ENCODE data around the gene COBLL1. TPM values are rescaled to one million over a fixed set of nuclear protein-coding genes. Genes with fewer than 3 reads are reported as not detected.
A peak's percentile ranks its signal among the peaks of the same experiment; 100 is the strongest.
"Not testable (repeated sequence)": the region's sequence is repeated elsewhere in the genome, so short reads cannot be mapped to it uniquely, and the experiment has no call there.

COBLL1 gene
- total RNA-seq, 1 experiment from 2014 or later: 4.6 TPM

DNA sequence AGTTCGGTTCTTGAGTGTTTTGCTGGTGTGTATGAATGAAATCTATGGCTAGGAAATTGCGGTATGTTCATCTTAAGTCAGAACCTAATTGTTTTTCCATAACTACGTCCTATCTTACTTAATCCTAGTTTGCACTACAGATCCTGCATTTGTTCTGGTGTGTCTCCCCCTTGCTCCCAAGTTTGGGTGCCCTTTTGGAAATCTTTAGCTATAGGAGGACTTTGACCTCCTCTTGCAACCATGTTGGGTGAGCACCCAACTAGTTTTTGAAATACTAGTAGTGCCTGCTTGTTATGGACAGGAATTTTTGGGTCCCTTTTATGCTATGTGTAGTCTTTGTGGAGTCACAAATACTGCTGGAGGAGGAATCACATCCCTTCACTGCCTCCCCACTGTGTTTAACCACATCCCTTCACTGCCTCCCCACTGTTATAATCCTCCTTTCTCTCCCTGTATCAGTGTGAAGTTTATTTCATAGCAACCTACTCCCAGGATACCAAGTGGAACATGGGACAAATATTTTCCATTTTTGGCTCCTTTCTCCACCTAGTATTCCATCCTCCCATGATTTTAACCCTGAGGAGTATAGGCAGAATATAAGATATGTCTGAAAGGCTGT, 26.3 kb upstream of the COBLL1 start:
- no peak for DNase-seq (ENCODE audit: low read depth, low spot score)
- in situ Hi-C loops (cut with HindIII; ENCODE audit: low pct_unique_long_range_greater_than_20kb, low sequenced_read_pairs): no loop called here

DNA sequence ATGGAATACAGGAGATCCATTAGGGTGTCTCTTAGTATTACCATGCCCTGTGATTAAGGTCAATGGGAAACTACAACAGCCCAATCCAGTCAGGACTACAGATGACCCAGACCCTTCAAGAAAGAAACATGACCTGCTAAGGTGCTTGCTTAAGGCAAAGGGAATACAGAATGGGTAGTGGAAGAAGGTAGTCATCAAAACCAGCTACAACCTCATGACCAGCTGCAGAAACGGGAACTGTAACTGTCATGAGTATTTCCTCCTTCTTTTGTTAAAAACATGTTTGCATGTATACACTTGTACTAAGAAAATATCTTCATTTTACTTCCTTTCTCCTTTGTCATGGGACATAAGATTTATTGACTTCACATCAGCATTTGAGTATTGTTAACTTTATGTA, 24.8 kb upstream of the COBLL1 start:
- in situ Hi-C loops (cut with HindIII; ENCODE audit: low pct_unique_long_range_greater_than_20kb, low sequenced_read_pairs): not testable (repeated sequence)

DNA sequence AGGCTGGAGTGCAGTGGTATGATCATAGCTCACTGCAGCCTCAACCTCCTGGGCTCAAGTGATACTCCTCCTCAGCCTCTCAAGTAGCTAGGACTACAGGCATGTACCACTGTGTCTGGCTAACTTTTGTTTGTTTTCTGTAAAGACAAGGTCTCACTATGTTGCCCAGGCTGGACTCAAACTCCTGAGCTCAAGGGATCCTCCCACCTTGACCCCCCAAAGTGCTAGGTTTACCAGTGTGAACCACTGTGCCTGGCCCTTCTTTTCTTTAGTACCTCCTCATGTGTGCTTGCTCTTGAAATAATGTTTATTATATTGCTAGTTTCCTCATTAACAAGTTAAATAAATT, 19.0 kb upstream of the COBLL1 start:
- DNase-seq (ENCODE audit: low read depth, low spot score): no peak
- in situ Hi-C loops (cut with HindIII; ENCODE audit: low pct_unique_long_range_greater_than_20kb, low sequenced_read_pairs): no loop called here

More for the DNA sequence above, 24.8 kb upstream of the COBLL1 start:
- not testable (repeated sequence) for DNase-seq (ENCODE audit: low read depth, low spot score)

DNA sequence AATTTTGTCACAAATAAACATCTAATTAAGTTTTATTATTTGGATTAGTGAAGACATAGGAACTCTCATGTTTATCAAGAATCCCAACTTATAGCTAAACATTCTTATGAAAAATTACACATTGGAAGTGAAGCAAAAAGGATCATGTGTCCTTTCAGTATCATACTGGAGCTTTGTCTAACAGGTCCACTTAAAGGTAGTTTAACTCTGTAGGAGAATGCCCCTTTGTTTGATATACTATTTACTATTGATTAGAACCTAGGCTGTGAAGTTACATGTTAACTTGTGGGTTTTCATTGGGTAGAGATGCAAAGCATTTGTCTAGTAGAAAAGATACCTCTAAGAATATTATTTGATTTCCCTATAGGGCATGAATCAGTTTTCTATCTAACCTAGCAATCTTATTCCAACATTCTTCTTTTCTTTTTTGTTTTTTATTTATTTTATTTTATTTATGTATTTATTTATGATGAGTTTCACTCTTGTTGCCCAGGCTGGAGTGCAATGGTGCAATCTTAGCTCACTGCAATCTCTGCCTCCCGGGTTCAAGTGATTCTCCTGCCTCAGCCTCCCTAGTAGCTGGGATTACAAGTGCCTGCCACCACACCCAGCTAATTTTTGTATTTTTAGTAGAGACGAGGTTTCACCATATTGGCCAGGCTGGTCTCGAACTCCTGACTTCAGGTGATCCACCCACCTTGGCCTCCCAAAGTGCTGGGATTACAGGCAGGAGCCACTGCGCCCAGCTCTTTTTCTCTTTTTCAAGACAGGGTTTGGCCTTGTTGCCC, 18.5 kb upstream of the COBLL1 start:
- peak; percentile 39 for DNase-seq (ENCODE audit: low read depth, low spot score)
- in situ Hi-C loops (cut with HindIII; ENCODE audit: low pct_unique_long_range_greater_than_20kb, low sequenced_read_pairs): not testable (repeated sequence)

DNA sequence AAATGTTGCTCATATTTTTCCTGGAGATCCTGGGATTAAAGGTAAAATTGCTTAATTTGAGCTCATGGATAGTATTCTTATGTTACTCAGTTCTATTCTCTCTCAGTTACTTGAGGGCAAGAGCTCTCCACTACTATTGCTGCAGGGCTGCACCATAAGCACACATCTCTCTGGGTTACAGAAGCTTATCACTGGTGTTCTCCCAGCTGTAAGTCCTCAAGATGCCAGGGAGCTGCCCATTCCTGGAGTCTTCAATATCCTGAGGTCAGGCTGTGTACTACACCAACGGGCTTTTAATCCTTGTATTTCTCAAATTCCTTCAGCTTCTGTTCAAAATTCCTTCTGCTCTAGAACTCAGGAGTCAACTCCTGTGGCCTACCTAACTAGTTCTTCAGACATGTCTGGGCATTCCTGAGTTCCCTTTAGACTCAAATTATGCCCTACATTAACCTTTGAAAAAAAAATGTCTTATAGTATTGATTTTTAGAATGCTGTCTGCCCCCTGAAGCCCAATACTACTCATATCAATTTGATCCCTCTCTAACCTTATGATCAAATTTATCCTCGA, 17.7 kb upstream of the COBLL1 start:
- in situ Hi-C loops (cut with HindIII; ENCODE audit: low pct_unique_long_range_greater_than_20kb, low sequenced_read_pairs): no loop called here
- no peak for DNase-seq (ENCODE audit: low read depth, low spot score)

DNA sequence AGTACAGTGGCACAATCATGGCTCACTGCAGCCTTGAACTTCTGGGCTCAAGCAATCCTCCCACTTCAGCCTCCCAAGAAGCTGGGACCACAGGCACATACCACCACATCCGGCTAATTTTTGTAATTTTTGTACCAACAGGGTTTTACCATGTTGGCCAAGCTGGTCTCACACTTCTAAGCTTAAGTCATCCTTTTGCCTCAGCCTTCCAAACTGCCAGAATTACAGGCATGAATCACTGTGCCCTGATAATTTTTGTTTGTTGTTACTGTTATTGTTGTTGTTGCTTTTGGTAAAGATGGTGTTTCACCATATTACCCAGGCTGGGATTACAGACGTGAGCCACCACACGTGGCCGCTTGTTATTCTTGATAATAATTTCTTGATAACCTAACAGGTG, 10.5 kb upstream of the COBLL1 start:
- in situ Hi-C loops (cut with HindIII; ENCODE audit: low pct_unique_long_range_greater_than_20kb, low sequenced_read_pairs): no loop called here

DNA sequence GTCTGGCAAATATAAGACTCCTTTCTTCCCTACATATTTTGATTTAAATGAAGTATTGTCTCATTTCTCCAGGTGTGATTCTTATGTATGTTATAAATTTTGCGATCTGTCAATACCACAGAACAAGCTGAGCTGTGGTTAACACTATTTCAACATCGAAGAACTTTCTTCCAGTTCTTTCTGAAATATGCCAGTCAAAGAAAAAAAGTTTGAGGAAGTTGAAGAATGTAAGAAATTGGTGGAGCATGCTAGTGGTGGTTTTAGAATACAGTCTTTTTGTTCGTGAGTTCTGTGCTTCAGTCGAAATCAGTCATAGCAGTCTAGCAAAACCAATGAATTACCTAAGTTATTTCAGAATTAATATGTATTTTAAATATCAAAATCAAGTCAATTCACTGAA, 8.6 kb upstream of the COBLL1 start:
- DNase-seq (ENCODE audit: low read depth, low spot score): no peak
- in situ Hi-C loops (cut with HindIII; ENCODE audit: low pct_unique_long_range_greater_than_20kb, low sequenced_read_pairs): no loop called here

More for the DNA sequence above, 10.5 kb upstream of the COBLL1 start:
- no peak for DNase-seq (ENCODE audit: low read depth, low spot score)

DNA sequence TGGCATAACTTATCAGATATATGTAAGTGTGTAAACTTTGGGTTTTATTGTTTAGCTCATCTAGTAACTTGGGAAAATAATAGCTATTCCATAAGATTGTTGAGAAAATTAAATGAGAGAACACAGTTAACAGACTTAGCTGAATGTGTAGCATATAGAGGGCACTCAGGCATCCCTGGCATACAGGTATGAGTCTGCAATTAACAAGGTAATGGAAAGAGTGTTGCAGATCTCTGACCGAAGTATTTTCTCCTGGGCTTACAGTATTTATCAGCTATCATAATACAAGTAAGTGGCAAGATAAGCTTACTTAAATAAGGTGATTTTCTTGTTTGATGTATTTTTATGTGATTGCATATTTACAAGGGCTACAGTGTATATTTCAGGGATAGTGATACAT, 7.9 kb upstream of the COBLL1 start:
- in situ Hi-C loops (cut with HindIII; ENCODE audit: low pct_unique_long_range_greater_than_20kb, low sequenced_read_pairs): no loop called here
- no peak for DNase-seq (ENCODE audit: low read depth, low spot score)

DNA sequence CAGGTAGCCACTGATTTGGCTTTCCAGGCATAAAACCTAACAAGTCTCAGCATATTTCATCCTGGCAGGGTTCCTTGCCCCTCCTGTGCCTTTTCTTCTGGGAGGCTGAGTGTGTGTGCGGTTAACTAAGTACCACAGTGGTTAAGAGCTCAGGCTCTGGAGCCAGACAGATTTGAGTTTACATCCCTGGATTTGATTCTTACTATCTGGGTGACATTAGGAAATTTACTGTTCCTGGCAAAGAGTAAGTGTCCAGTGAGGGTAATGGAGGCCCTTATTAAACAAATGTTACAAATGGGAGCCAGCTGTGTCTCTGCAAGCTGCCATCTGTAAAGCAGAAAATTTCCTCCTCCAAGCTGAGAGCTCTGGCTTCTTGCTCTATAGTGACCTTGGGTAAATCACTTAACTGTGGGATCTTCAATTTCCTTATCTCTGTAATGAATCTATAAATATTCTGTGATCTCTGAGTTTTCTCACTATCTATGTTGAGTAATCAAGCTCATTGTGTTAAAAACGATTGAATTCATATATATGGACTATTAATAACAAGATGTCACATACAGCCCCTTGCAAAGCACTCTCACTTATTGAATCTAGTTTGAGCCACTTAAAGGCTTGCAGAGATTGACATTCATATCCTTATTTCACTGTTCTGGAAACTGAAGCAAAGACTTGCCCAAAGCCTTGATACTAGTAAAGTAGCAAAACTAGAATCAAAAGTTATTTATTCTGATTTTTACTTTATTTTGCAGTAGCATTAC, 6.5 kb upstream of the COBLL1 start:
- in situ Hi-C loops (cut with HindIII; ENCODE audit: low pct_unique_long_range_greater_than_20kb, low sequenced_read_pairs): no loop called here
- DNase-seq (ENCODE audit: low read depth, low spot score): no peak

DNA sequence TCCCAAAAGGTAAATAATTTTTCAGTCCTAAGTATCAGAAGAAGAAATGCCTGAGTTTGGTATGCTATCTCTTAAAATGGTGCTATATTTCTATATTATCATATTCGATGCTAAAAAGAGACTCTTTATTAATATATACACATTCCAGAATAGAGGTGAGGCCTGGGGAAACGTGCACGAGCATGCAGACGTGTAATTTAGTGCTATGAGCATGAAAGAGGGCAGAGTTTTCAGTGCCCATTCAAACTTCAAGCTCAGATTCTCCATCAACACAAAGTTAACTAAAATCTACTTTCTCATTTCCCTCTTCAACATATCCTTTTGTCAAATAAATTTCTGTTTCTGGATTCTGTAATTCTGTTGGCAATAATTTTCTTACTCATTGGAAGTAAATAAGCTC, 5.7 kb upstream of the COBLL1 start:
- no peak for DNase-seq (ENCODE audit: low read depth, low spot score)
- in situ Hi-C loops (cut with HindIII; ENCODE audit: low pct_unique_long_range_greater_than_20kb, low sequenced_read_pairs): no loop called here

DNA sequence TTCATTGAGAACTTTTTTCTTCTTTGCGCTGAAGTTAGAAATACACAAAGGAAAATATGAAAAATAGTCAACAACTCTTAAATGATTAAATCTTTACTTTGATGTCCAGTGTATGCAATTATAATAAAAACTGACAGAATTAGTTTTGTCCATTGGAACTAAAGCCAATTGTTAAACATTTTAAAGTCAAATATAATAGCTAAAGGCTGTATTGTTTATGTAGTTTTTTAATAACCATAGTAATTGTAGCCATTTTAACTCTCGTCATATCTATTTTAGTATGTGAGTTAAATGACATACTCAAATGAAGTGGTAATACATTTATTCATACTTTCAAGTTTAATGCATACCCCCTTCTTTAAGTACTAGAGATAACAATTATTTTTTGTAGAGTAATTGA, 4.7 kb upstream of the COBLL1 start:
- in situ Hi-C loops (cut with HindIII; ENCODE audit: low pct_unique_long_range_greater_than_20kb, low sequenced_read_pairs): no loop called here
- DNase-seq (ENCODE audit: low read depth, low spot score): no peak

DNA sequence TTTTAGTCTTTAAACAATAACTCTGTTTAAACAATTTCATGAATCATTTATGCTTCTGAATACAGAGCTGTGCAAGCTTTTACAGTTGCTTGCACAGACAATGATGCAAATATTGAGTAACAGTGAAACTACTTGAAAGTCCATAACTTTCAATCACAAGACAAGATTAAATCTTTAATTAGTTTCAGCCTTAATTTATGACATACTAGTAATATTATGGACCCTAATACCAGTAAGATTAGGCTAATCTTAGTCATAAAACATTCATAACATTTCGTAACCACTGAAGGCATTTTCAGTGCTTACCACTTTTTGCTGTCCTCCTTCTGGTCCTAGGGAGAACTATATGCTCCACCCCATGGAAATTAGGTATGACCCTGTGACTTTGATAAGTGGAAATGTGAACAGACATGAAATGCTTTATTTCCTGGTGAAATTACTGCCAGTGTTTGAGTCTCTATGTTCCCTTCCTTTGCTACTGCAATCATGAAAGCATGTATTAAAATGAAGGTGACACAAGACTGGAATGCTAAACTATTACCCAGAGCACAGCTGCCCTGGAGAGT, 1.8 kb upstream of the COBLL1 start:
- in situ Hi-C loops (cut with HindIII; ENCODE audit: low pct_unique_long_range_greater_than_20kb, low sequenced_read_pairs): no loop called here
- peak; percentile 11 for DNase-seq (ENCODE audit: low read depth, low spot score)

DNA sequence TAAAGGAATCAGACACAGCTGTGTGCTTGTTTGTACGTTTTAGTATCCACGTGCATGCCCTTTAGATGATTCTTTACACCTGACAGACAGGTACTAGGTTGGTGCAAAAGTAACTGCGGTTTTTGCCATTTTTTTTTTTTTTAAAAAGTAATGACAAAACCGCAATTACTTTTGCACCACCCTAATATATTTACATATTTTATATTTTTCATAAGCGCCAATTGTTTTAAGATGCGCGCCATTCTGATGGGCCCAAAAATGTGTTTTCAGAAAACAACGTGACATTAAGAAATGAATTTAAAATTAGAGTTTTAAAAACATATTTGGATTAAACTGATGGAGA, 972 bp upstream of the COBLL1 start:
- in situ Hi-C loops (cut with HindIII; ENCODE audit: low pct_unique_long_range_greater_than_20kb, low sequenced_read_pairs): no loop called here
- DNase-seq (ENCODE audit: low read depth, low spot score): no peak

DNA sequence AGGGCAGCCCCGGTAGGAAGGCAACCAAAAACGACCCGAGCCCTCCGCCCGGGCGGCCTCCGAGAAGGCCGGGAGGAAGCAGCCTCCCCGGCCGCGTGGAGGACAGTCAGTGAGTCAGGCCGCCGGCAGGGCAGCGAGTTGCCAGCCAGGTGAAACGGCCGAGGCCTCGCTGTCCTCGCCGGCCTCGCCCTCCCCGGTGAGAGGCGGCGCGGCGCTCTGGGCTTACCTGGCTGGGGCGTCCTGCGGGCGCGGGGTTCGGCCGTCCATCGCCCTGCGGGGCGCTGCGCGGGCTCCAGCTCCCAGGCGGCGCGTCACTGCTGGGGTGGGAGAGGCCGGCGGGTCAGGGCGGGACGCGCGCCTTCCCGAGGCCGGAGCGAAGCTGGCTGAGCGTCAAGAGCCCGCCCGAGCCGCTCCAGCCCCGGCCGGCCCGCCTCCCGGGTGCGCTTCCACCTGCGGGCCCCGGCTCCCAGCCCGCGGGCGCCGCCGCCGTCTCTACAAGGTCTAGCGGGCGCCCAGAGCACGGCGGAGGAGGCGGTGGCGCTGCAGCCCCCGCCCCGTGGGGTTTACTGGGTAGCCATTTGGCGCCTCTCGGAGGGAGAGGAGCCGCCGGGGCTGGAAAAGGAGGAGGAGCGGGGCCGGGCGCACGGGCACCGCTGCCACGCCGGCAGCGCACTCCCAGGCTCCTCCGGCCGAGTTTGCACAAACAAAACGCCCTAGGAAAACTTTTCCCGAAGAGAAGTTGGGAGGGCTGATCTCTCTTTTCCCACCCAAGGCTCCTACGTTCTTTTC, 499 bp downstream of the COBLL1 start:
- in situ Hi-C loops (cut with HindIII; ENCODE audit: low pct_unique_long_range_greater_than_20kb, low sequenced_read_pairs): no loop called here

DNA sequence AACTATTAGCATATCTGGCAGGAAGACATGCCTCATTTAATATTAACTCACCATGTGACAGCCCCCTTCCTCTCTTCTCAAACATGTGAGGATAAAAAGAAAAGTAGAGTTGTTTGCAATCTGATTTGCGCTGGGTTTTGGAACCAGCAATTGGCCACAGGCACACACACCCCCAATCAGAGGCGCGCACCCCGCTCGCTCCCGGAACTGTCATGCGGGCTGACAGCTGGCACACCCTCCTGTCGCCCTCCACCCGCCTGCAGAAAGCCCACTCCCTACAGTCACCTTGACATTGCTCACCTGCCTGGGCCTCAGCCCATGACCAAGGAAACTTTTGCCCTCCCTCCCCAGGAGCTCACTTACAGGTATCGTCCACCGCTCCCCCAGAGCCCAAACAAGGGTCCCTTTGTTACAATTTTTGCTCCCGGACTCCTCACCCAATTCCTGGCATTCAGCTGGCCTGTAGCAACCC, 1.1 kb downstream of the COBLL1 start:
- DNase-seq (ENCODE audit: low read depth, low spot score): peak; percentile 27
- in situ Hi-C loops (cut with HindIII; ENCODE audit: low pct_unique_long_range_greater_than_20kb, low sequenced_read_pairs): no loop called here

More for the DNA sequence above, 499 bp downstream of the COBLL1 start:
- DNase-seq (ENCODE audit: low read depth, low spot score): peak; percentile 73

DNA sequence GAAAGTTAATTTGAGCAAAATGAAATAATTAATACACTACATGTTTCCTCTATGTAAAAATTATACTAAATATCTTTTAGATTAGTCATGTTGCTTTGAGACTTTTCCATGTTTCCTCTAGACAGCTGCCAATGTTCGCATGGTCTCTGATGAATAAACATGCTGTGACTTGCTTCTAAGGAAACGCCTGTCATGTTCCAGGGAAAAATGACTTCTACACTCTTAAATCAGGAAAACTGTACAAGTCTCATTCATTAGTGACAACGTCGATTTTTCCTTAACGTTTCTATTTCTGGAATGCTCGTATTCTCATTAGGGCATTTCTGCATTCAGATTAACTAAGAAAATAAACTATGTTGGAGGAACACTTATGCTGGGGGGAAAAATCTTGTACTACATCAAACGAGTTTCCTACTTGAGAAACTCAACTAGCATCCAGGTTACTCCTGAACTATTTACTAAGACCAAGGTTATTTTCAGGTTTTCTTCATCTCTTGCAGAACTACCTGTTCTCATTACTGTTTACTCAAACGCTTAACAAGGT, 1.6 kb downstream of the COBLL1 start:
- in situ Hi-C loops (cut with HindIII; ENCODE audit: low pct_unique_long_range_greater_than_20kb, low sequenced_read_pairs): no loop called here

DNA sequence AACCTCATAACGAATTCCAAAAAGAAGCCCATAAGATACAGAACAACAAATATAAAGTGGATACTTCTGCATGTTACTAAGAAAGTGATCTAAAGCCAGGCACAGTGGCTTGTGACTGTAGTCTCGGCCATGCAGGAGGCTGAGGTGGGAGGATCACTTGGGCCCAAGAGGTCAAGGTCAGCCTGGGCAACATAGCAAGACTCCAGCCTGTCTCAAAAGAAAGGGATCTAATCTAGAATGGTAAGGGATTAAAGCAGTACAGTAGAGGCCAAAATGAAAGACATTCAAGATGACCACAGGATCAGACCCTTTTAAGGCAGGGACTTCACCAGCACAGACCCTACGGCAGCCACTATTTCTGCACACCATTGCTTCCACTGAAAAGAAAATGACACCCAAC, 3.8 kb downstream of the COBLL1 start:
- DNase-seq (ENCODE audit: low read depth, low spot score): no peak
- in situ Hi-C loops (cut with HindIII; ENCODE audit: low pct_unique_long_range_greater_than_20kb, low sequenced_read_pairs): no loop called here

More for the DNA sequence above, 1.6 kb downstream of the COBLL1 start:
- DNase-seq (ENCODE audit: low read depth, low spot score): peak; percentile 14

Data from SK-MEL-5 (cell line).